Neural progenitor cell (in vitro differentiated cells): ENCODE data around the gene EIF5. TPM values are rescaled to one million over a fixed set of nuclear protein-coding genes. Genes with fewer than 3 reads are reported as not detected.
A peak's percentile ranks its signal among the peaks of the same experiment; 100 is the strongest.

Experiments used
- DNase-seq: peaks from one replicate; pipeline ENCODE4 v3.0.0-alpha.2; 2016; ENCODE audit warnings: low spot score
- H2AFZ ChIP-seq: fragments of 200-600 bp; sonication (generic); replicated peaks from 2 replicates; pipeline ENCODE4 v1.6.1; 2016; ENCODE audit warnings: antibody characterized with exemption
- H3F3A ChIP-seq: fragments of 200-600 bp; sonication (generic); 2 replicates; pipeline ENCODE4 v1.6.1; 2016; ENCODE audit warnings: antibody characterized with exemption, low read depth
- H3K27ac ChIP-seq: fragments of 200-600 bp; sonication (generic); 2 replicates; pipeline ENCODE4 v1.5.1; 2016; ENCODE audit warnings: mild to moderate bottlenecking
- H3K27me3 ChIP-seq: fragments of 200-600 bp; sonication (generic); 2 replicates; pipeline ENCODE4 v1.6.1; 2016; ENCODE audit warnings: mild to moderate bottlenecking, moderate library complexity
- H3K36me3 ChIP-seq: fragments of 200-600 bp; sonication (generic); 2 replicates; pipeline ENCODE4 v1.5.1; 2016
- H3K4me1 ChIP-seq: fragments of 200-600 bp; sonication (generic); 2 replicates; pipeline ENCODE4 v1.6.1; 2016; ENCODE audit warnings: mixed run types
- H3K4me2 ChIP-seq: fragments of 200-600 bp; sonication (generic); 2 replicates; pipeline ENCODE4 v1.6.1; 2016
- H3K4me3 ChIP-seq: fragments of 200-600 bp; sonication (generic); 2 replicates; pipeline ENCODE4 v1.5.1; 2016
- H3K79me2 ChIP-seq: fragments of 200-600 bp; sonication (generic); 2 replicates; pipeline ENCODE4 v1.6.1; 2016; ENCODE audit warnings: low read depth
- H3K9ac ChIP-seq: fragments of 200-600 bp; sonication (generic); 2 replicates; pipeline ENCODE4 v1.6.1; 2016
- H3K9me3 ChIP-seq: fragments of 200-600 bp; sonication (generic); 2 replicates; pipeline ENCODE4 v1.5.1; 2016; ENCODE audit warnings: low read depth
- H4K20me1 ChIP-seq: fragments of 200-600 bp; sonication (generic); 2 replicates; pipeline ENCODE4 v1.6.1; 2016; ENCODE audit warnings: low read depth
- H3K27ac Mint-ChIP-seq: 3 replicates; pipeline ENCODE4 v1.8.0; 2021; ENCODE audit warnings: mixed read lengths
- H3K27me3 Mint-ChIP-seq: 2 replicates; pipeline ENCODE4 v1.8.0; 2022; ENCODE audit warnings: low read depth, mild to moderate bottlenecking, inconsistent platforms, moderate library complexity, mixed read lengths; ENCODE audit not compliant: insufficient read depth
- H3K36me3 Mint-ChIP-seq: 3 replicates; pipeline ENCODE4 v1.8.0; 2021; ENCODE audit warnings: mixed read lengths
- H3K4me1 Mint-ChIP-seq: 3 replicates; pipeline ENCODE4 v1.8.0; 2021; ENCODE audit warnings: mixed read lengths
- H3K4me3 Mint-ChIP-seq: 3 replicates; pipeline ENCODE4 v1.8.0; 2021; ENCODE audit warnings: mild to moderate bottlenecking, moderate library complexity, mixed read lengths
- H3K9me3 Mint-ChIP-seq: 3 replicates; pipeline ENCODE4 v1.8.0; 2020; ENCODE audit warnings: mixed read lengths
- CTCF ChIP-seq: fragments of 200-600 bp; sonication (generic); IDR thresholded peaks from 2 replicates; pipeline ENCODE4 v1.5.1; 2017; ENCODE audit warnings: antibody characterized with exemption, mild to moderate bottlenecking
- EZH2 ChIP-seq: fragments of 200-600 bp; sonication (generic); IDR thresholded peaks from 2 replicates; pipeline ENCODE4 v1.6.1; 2017; ENCODE audit warnings: antibody characterized with exemption, mild to moderate bottlenecking, moderate library complexity
- EZH2phosphoT487 ChIP-seq: fragments of 200-600 bp; sonication (generic); IDR thresholded peaks from 2 replicates; pipeline ENCODE4 v1.6.1; 2017; ENCODE audit warnings: antibody characterized with exemption
- total RNA-seq: library from RNA; depleted of rRNA; stranded (reverse); fragments of >200 nt; gene quantifications from 2 replicates; pipeline ENCODE4 v1.2.3, GENCODE V29; 2015; ENCODE audit warnings: low replicate concordance

EIF5 gene
- total RNA-seq, 1 donor from 2014 or later: 216 TPM

- Histone ChIP-seq H3K79me2 (no peaks in the 10 kb centered on the region), H3K27ac (no peak overlapping the region), H2AFZ (no peak overlapping the region), H3K36me3 (peaks cover 20% of the 10 kb centered on the region), H3K9ac (no peak overlapping the region), H4K20me1 (peaks cover 27% of the 10 kb centered on the region), H3K4me1 (no peaks in the 10 kb centered on the region), H3K4me2 (no peak overlapping the region), H3F3A (peaks cover 64% of the 10 kb centered on the region), H3K27me3 (no peaks in the 10 kb centered on the region), H3K9me3 (no peaks in the 10 kb centered on the region), H3K4me3 (no peak overlapping the region)
- Mint-ChIP-seq H3K27ac (no peak overlapping the region), H3K27me3 (no peaks in the 10 kb centered on the region), H3K36me3 (peaks cover 29% of the 10 kb centered on the region), H3K4me3 (no peak overlapping the region), H3K4me1 (peaks cover 10% of the 10 kb centered on the region), H3K9me3 (no peaks in the 10 kb centered on the region)
- TF ChIP-seq EZH2phosphoT487: no peak
- no peak for DNase-seq
Observed at GRCh38 chr14:103346286-103346685, 12.2 kb downstream of the EIF5 start.

DNA sequence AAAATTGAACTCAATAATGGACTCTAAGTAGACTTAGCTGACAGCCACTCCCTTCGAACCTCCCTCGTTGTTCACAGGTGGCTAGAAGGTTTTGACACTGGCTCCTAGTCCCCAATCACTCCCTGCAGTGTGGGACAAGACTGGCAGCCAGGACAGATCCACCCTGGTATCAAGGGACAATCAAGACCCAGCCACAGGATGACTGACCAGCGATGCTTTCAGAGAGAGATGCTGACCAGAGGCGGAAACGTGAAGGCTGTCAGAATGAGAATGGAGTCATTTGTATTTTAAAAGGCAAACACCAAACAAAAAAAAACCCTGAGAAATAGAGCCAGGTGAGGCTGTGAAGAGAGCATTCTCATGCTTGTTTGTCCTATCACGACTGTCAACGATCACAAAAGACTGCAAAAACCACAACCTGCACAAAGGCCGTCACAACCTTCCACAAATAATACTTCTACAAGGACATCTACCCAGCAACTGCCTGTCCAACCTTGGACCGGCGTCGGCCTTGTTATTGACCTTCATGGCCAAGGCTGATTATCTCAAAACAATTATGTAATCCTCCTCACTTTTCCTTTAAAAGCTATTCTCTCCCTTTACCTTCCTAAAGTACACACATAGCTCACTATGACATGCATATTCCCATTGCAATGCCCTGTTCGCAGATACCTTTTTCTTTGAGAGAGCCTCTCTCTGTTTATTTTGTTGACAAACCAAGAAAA lies 13.2 kb downstream of the EIF5 start:
- peaks cover 10% of the 10 kb centered on the region for H3K36me3 ChIP-seq
- H3K27me3 Mint-ChIP-seq: no peaks in the 10 kb centered on the region
- H3K27ac Mint-ChIP-seq: no peak overlapping the region
- peaks cover 22% of the 10 kb centered on the region for H4K20me1 ChIP-seq
- no peaks in the 10 kb centered on the region for H3K27me3 ChIP-seq
- no peak for TF ChIP-seq EZH2phosphoT487
- no peak for TF ChIP-seq CTCF
- no peak for TF ChIP-seq EZH2
- no peak for DNase-seq
- no peak overlapping the region for H3K4me2 ChIP-seq
- no peaks in the 10 kb centered on the region for H3K9me3 ChIP-seq
- no peaks in the 10 kb centered on the region for H3K9me3 Mint-ChIP-seq
- H3K4me3 ChIP-seq: no peak overlapping the region
- H3K4me1 Mint-ChIP-seq: peaks cover 10% of the 10 kb centered on the region
- H3K9ac ChIP-seq: no peak overlapping the region
- H2AFZ ChIP-seq: no peak overlapping the region
- H3K27ac ChIP-seq: no peak overlapping the region
- H3F3A ChIP-seq: peaks cover 55% of the 10 kb centered on the region
- no peaks in the 10 kb centered on the region for H3K4me1 ChIP-seq
- peaks cover 21% of the 10 kb centered on the region for H3K36me3 Mint-ChIP-seq
- H3K4me3 Mint-ChIP-seq: peak overlapping the region; percentile 25
- H3K79me2 ChIP-seq: no peaks in the 10 kb centered on the region

DNA sequence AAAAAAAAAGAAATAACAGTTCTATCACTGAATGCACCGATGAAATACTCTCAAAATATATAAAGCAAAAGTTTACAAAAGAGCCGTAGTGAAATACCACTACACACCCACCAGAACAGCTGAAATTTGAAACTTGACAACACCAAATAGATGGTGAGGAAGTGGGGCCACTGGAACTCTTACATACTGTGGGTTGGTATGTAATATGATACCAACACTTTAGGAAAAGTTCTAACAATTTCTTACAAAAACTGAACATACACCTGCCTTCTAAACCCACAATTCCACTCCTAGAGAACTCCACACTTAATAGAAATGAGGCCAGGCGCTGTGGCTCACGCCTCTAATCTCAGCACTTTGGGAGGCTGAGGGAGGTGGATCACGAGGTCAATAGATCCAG lies 14.1 kb downstream of the EIF5 start:
- no peaks in the 10 kb centered on the region for H3K27me3 ChIP-seq
- H3K4me3 Mint-ChIP-seq: no peak overlapping the region
- H3K4me1 ChIP-seq: no peaks in the 10 kb centered on the region
- no peak for TF ChIP-seq EZH2phosphoT487
- TF ChIP-seq CTCF: no peak
- no peak for TF ChIP-seq EZH2
- H3K79me2 ChIP-seq: no peaks in the 10 kb centered on the region
- peaks cover 15% of the 10 kb centered on the region for H3K36me3 Mint-ChIP-seq
- no peak overlapping the region for H3K27ac ChIP-seq
- no peaks in the 10 kb centered on the region for H3K9me3 Mint-ChIP-seq
- peaks cover 10% of the 10 kb centered on the region for H3K4me1 Mint-ChIP-seq
- DNase-seq: no peak
- H3K27me3 Mint-ChIP-seq: no peaks in the 10 kb centered on the region
- H3K9me3 ChIP-seq: no peaks in the 10 kb centered on the region
- H3K27ac Mint-ChIP-seq: no peak overlapping the region
- H3K4me3 ChIP-seq: no peak overlapping the region
- H2AFZ ChIP-seq: no peak overlapping the region
- peaks cover 13% of the 10 kb centered on the region for H4K20me1 ChIP-seq
- H3K9ac ChIP-seq: no peak overlapping the region
- peaks cover 46% of the 10 kb centered on the region for H3F3A ChIP-seq
- H3K36me3 ChIP-seq: peaks cover 1% of the 10 kb centered on the region
- H3K4me2 ChIP-seq: no peak overlapping the region

- Histone ChIP-seq H2AFZ (no peak overlapping the region), H3K4me3 (no peak overlapping the region), H3K27ac (no peak overlapping the region), H3K4me2 (no peak overlapping the region), H3K9me3 (no peaks in the 10 kb centered on the region), H3F3A (peaks cover 28% of the 10 kb centered on the region), H3K27me3 (no peaks in the 10 kb centered on the region), H3K9ac (no peak overlapping the region), H4K20me1 (no peaks in the 10 kb centered on the region), H3K4me1 (no peaks in the 10 kb centered on the region), H3K79me2 (no peaks in the 10 kb centered on the region), H3K36me3 (no peaks in the 10 kb centered on the region)
- Mint-ChIP-seq H3K27me3 (no peaks in the 10 kb centered on the region), H3K4me1 (peaks cover 10% of the 10 kb centered on the region), H3K4me3 (no peak overlapping the region), H3K27ac (no peak overlapping the region), H3K9me3 (peaks cover 3% of the 10 kb centered on the region), H3K36me3 (no peaks in the 10 kb centered on the region)
- DNase-seq: no peak
- TF ChIP-seq EZH2 (no peak), EZH2phosphoT487 (no peak), CTCF (no peak)
Observed at GRCh38 chr14:103349982-103350381, 15.9 kb downstream of the EIF5 start.
